Measurements from ENCODE around the gene RGS3.
A peak's percentile ranks its signal among the peaks of the same experiment; 100 is the strongest.

RGS3 gene

GRCh38 chr9:113606510-113606909, 143.0 kb downstream of the RGS3 start:
- DNase-seq: no peak

DNA sequence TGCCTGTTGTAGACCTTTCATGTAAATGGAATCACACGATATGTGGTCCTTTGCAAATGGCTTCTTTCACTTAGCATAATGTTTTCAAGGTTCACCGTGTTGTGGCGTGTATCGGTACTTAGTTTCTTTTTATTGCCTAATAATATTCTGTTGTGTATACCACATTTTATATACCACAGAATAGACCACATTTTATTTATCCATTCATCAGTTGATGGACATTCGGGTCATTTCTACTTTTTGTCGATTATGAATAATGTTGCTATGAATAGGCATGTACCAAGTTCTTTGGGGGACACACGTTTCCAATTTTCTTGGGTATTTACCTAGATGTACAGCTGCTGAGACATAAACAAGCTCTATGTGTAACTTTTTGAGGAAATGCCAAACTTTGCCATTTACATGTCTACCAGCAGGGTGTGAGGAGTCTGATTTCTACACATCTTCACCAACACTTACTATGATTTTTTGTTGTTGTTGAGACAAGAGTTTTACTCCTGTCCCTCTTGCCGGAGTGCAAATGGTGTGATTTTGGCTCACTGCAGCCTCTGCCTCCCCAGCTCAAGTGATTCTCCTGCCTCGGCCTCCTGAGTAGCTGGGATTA, 144.7 kb downstream of the RGS3 start:
- no peak for DNase-seq

- DNase-seq: no peak
Observed at GRCh38 chr9:113609562-113610318, 146.2 kb downstream of the RGS3 start.

DNA sequence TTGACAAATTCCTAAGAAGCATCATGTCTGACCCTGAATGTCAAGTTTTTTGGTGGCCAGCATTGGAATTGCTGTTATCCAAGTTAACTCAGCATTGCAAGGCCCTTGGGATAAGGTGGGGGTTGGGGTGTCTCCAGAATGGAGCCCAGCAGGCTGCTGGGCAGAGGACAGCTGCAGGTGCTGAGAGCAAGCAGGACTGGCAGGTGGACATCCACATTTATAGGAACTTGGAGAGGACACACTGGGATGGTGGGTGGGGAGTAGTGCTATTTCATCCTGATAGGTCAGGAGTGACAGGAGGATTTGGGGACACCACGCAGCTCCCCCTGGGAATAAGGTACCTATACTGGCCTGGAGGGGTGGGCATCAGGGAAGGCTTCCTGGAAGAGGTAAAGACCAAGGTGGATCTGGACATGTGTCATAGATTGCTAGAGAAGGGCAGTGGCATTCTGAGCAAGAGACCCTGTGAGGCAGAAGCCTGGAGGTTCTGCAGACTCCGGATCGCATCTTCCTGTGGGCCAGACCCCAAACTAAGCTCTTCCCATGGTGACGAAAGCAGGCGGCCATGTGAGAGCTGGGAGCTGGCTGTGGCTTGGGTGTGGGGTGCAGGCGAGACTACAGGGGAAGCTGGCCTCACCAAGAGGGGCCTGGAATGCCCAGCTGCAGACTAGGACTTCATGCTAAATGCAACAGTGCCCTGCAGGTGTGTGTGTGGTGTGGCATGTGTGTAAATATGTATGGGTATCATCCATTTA, 148.1 kb downstream of the RGS3 start:
- no peak for DNase-seq

GRCh38 chr9:113612216-113612747, 148.8 kb downstream of the RGS3 start:
- DNase-seq: no peak

- DNase-seq: no peak
Observed at GRCh38 chr9:113612828-113613227, 149.3 kb downstream of the RGS3 start.

DNA sequence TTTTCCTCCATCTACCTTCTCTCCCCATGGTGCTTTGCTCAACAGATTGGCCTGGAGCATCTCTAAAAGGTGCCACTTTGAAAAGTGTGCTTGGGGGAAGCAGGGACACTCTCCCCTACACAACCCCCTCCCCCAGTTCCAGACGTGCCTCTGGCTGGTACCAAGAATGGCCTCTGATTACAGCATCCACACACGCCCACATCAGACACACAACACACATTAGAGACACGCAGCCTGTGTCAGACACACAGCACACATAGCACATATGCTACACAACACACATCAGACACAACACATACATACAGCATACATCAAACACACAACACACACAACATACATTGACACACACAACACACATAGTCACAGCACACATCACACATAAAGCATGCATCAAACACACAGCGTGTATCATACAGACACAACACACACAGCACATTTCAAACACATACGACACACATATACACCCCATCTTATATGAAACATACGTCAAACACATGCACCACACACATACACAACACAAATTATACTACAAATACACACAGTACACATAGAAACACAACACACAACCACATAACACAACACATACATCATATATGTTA, 150.4 kb downstream of the RGS3 start:
- no peak for DNase-seq

GRCh38 chr9:113614843-113615648, 151.5 kb downstream of the RGS3 start:
- DNase-seq: no peak

DNA sequence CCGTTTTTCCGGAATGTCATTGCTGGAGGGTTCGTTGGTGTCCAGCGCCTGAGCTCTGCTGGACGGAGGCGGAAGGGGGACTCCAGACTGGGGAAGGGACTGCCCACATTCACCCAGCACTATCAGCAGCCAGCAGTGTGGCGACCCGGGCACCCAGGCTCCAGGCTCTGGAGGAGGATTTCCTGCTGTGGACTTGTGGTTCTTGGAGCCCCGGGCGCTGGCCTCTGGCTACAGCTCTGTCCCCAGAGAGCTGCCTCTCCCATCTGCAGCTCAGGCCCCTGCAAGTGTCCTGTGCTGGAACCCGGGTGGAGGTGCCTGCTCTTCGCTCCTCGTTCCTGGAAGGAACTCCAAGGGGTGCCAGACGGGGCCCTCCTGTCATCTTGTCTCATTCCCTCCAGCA, 152.6 kb downstream of the RGS3 start:
- DNase-seq: no peak

GRCh38 chr9:113616621-113617496, 153.3 kb downstream of the RGS3 start:
- DNase-seq: no peak

GRCh38 chr9:113617550-113617949, 154.0 kb downstream of the RGS3 start:
- DNase-seq: no peak

DNA sequence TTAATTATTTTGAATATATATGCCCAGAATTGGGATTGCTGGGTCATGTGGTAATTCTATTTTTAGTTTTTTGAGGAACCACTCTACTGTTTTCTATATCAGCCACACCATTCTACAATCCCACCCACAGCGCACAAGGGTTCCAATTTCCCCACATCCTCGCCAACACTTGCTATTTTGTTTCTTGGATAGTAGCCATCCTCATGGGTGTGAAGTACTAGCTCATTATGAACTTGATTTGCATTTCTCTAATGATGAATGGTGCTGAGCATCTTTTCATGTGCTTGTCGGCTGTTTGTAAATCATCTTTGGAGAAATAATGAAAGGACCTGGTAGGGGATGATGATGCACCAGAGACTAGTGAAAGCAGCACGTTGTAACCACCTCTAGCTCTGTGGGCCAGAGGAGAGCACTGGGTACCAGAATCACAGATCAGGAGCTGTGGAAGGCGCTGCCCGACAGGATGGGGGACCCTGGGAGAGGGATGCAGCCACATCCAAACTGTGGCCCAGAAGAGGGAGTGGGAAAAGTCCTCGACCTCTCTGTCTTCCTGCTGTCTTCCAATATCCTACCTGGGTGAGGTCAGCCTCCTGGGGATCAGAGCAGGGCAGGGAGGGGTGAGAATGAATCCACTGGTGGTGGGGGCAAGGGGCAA, 155.4 kb downstream of the RGS3 start:
- DNase-seq: no peak

DNA sequence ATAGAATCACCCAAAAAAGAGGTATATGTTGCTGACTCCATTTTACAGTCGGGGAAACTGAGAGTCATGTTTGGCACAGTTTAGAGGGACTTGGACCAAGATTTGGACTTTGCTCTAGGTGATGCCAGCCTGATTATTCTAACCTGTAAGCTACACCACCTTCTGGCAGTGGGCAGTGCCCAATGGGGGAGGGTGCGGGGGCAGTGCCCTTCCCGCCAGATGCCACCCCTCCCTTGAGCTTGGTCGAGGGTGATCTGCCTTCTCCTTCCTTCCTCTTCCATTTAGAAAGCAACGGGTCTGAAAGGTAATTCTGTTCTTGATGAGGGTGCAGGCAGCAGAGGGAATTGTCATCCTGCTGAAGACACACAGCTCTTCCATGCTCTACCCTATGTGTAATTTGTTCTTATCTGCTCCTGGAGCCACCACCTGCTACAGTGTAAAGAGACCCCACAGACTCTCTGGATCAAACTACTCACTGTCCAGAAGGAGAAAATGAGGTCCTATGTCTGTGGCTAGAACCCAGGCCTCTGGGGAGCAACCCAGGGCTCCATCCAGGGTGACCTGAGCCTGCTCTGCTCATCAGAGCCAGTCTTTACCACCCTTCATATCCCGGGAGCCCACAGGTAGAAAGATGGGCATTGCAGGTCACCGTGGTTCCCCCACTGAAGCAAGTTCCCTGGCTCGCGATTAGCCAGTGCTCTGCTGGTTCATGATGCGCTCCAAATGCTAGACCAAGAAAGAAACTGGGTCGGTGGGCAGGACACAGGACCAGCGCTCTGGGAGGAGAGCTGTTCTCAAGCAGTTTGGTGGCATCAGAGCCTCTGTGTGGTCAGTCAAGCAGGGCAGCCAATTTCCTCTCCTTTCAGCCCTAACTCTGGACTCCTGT, 156.2 kb downstream of the RGS3 start:
- no peak for DNase-seq

DNA sequence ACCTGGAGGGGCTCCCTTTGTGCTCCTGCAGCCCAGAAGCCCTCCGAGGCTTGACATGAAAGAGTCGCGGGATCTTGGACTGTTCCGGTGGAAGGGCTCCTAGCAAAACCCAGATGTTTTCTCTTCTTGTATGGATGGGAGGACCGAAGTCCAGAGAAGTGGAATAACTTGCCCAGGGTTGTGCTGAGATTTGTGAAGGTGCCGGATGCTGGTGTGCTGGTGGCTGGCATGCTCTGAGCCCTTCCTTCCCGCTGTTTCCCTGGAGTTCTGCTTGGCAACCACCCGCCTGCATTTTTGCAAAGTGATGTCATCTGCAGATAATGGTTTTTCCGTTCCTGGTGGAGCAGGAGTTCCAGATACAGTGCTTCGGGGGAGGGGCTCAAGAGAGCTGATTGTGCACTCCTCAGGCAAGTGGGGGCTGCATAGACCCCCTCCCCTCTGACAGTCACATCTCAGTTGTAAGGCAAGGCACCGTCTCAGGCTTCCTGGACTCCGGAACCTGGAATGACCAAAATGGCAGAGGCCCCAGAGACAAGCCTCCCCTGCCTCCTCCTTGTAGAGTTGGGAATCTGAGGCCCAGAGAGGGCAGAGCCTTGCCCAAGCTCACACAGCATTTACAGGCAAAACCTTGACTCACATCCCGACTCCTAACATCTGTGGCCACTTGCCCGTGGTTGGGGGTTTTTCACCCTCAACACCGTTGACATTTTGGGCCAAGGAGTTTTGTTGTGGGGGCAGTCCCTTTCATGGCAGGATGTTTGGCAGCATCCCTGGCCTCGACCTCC, 157.0 kb downstream of the RGS3 start:
- no peak for DNase-seq

GRCh38 chr9:113621309-113621791, 157.8 kb downstream of the RGS3 start:
- no peak for DNase-seq

GRCh38 chr9:113621980-113622379, 158.5 kb downstream of the RGS3 start:
- no peak for DNase-seq

DNA sequence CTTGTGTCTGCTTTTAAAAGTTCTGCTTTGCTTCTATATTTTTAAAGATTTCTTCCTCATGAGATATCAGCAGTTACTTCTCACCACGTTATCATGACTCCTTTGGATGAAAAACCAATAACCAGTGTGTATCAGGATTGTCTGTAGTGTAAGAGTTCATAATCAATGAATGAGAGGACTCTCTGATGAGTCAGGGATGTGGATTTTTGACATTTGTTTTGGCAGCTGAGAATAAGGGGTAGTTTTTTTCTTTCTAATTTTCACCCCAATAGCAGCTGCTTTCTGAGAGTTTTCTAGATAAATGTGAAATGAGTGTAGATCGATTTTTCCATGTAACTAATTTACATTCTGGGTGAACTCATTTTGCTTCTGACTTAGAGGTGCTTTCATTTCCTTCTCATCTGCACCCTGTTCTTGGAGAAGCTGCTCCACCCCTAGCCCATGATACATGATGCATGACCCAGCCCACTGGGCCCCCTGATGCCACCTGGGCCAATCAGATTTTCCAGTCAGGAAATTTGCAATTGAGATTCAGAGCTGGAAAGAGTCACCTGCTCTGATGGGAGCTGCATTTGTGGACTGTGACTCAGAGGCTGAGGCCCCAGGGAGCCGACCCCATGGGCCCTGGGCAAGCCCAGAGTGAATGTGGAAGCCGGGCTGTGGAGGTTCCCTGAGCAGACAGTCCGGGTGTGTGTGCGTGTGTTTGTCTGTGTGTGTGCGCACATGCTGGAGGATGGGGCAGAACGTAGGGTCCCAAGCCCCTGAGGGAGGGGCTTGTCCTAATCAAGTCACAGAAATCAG, 159.3 kb downstream of the RGS3 start:
- DNase-seq: peak in 1 of 2 experiments; percentile 29
